COR-L47 (cell line): ENCODE measurements around the gene CNOT6.
A peak's percentile ranks its signal among the peaks of the same experiment; 100 is the strongest.

Experiments
- DNase-seq: peaks from one replicate; lab custom pipeline; 2025; lab: John Stamatoyannopoulos, UW

The CNOT6 gene

GRCh38 chr5:180619563-180619915 is 125.4 kb downstream of the CNOT6 start:
- DNase-seq = no peak

GRCh38 chr5:180620014-180620413 is 125.8 kb downstream of the CNOT6 start:
- DNase-seq = no peak

GRCh38 chr5:180621311-180621710 is 127.1 kb downstream of the CNOT6 start:
- DNase-seq = no peak

GRCh38 chr5:180622910-180623309 is 128.7 kb downstream of the CNOT6 start:
- DNase-seq = no peak

GRCh38 chr5:180623411-180623834 is 129.2 kb downstream of the CNOT6 start:
- DNase-seq = no peak

- DNase-seq = no peak
Observed at GRCh38 chr5:180623844-180624243, 129.7 kb downstream of the CNOT6 start.

- peak; percentile 54 for DNase-seq
Observed at GRCh38 chr5:180624587-180624986, 130.4 kb downstream of the CNOT6 start.

- no peak for DNase-seq
Observed at GRCh38 chr5:180625125-180625790, 131.1 kb downstream of the CNOT6 start.

GRCh38 chr5:180625791-180626660 is 131.8 kb downstream of the CNOT6 start:
- DNase-seq = no peak

- DNase-seq = no peak
Observed at GRCh38 chr5:180626661-180627385, 132.6 kb downstream of the CNOT6 start.

- no peak for DNase-seq
Observed at GRCh38 chr5:180627386-180628120, 133.4 kb downstream of the CNOT6 start.
